CD4-positive, alpha-beta T cell treated with Interleukin-6 for 4 hours (primary cell): Measurements from ENCODE around the gene EIF1AD.
"Not testable (repeated sequence)": the region's sequence is repeated elsewhere in the genome, so short reads cannot be mapped to it uniquely, and the experiment has no call there.

Source experiments
- DNase-seq: peaks from one replicate; pipeline ENCODE4 v3.0.0-alpha.2; 2020; ENCODE audit warnings: mixed read lengths

Gene EIF1AD, protein sequence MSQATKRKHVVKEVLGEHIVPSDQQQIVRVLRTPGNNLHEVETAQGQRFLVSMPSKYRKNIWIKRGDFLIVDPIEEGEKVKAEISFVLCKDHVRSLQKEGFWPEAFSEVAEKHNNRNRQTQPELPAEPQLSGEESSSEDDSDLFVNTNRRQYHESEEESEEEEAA

GRCh38 chr11:66001942-66002647 is at the start of gene EIF1AD, which contains the start of gene BANF1:
EIF1AD (minus strand) TSS chr11:66002157; CDS start chr11:66000389, 1,768 bp downstream.
BANF1 (plus strand) TSS chr11:66002503; CDS start chr11:66003251, 748 bp downstream.
- peak; percentile 91 for DNase-seq

DNA sequence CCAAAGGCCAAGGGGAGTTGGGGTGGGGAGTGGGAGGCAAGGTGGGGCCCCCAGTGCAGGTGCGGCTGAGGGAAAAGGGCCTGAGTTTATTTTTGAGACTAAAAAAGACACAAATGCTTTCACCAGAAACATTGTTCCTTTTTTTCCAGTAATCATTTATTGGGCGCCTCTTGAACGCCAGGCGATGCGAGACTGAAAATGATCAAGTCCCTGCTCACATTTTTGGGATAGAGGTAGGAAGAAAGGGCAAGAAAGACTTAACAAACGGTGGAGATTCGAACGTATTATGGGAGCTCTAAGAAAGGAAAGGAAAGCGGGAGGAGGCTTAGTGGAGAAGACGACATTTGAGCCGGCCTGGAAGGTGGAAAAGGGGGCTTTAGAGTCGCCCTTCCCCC is 49.4 kb upstream of the EIF1AD start:
- no peak for DNase-seq

DNA sequence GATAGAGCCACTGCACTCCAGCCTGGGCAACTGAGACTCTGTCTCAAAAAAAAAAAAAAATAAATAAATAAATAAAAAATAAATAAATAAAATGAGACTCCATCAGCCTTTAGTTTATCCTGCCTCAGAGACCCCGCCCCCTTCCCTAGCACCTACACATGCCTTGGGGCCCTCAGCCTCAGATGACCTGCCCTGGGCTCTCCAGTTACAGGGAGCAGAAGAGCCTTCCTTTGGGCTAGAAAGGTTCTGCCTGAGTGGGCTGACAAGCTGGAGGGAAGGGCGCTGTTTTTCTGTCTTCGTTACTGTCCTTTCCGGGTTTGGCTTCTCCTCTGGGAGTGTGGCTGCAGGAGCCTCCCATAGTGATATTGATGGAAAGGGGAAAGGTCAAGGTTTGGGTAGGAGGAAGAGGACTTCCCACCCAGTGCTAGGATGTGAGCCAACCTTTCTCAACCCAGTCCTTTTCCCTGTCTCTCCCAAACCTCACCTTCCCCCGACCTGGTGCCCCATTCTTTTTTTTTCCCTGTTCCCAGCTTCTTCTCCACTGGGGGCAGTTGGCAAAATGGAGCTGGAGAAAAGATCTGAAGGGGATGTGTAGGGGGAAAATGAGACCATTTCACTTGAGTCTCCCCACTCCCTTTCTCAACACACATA is 48.7 kb upstream of the EIF1AD start:
- DNase-seq = no peak

DNA sequence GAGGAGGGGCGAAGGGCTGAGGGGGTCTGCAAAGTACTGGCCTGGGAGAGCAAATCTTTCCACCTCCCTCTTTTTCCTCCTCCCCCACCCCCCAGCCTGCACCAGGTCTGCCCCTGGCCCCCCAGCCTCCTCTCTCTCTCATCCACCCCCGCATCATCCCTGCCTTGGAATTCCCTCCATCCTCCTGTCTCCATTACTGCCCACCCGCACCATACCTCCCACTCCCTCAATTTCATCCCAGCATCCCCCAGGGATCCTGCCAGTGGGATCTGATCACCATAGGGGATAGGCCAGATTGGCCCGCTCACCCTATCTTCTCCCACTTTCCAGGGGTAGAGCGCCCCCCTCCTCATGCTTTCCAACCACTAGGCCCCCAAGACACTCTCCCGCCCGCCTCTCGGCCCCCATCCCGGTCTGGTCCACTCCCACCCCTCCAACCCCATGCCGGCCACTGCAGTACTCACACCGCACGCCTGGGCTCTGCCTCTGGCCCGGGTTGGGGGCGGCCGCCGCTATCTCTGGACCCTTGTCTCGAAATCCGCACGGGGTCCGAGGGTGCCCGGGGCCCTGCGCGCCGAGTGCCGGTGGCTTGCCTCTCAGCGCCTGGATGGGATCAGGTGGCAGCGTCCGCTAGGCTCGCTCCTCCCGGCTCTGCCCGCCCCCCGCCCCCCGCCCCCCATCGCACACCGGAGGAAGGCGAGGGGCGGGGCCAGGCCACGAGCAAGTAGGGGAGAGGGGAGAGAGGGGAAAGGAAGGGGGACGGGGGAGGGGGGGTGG is 46.8 kb upstream of the EIF1AD start, which contains the start of gene GAL3ST3:
Gene GAL3ST3 (minus strand): TSS at position 615 of the 777 bp plus-strand sequence. CDS start 3,746 bp downstream, outside the sequence.
- peak; percentile 31 for DNase-seq

- no peak for DNase-seq
Observed at GRCh38 chr11:66047541-66048365, 45.8 kb upstream of the EIF1AD start.

- no peak for DNase-seq
Observed at GRCh38 chr11:66046901-66047300, 44.9 kb upstream of the EIF1AD start.

- peak; percentile 87 for DNase-seq
Observed at GRCh38 chr11:66045177-66045639, 43.3 kb upstream of the EIF1AD start.

DNA sequence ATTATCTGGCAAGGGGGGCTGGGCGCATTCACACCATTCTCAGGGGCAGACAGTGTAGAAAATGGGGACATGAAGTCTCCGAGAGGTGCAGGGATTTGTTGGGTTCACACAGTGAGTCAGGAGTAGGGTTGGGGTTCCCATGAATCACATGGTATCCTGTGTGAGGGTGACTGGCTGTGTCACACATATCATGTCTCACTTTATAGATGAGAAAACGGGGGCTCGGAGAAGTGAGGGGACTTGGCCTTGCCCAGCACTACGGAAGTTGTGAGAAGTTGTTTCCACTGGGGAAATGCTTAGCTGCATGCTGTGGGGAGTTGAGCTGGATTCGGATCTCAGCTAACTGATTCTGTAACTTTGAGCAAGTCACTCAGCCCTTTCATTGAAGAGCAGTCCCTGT is 42.8 kb upstream of the EIF1AD start:
- DNase-seq = peak; percentile 10

- no peak for DNase-seq
Observed at GRCh38 chr11:66042996-66043906, 41.3 kb upstream of the EIF1AD start.

DNA sequence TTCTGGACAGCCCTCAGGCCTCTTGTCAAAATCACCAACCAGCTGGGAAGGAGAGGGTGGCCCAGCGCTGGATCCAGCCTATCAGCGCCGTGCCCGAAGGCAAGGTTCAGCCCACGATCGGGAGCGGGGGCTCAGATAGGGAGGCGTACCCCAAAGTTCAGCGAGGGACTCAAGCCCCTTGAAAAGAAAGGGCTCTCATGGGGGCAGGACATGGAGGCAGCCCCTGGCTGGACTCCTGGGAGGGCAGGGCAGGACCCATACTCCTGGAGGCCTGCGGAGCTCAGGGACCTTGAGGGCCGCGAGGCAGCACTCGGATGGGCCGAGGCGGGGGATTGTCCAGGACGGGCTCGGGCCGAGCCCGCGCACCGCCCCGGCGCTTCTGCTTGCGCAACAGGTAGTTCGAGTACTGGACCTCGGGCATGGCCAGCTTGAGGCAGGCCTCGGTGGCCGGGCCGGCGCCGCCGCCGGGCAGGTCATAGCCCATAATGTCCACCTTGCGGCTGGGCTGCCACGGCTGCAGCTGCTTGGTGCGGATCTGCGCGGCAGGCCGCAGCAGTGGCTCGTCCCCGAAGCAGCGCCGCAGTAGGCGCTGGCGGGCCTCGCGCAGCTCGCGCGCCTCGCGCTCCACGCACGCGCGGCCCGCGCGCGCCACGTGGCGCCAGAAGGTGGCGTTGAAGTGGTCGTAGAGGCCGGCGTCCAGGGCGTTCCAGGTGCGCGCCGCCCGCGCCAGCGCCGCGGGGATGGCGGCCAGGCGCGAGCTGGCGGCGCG is 40.5 kb upstream of the EIF1AD start:
- no peak for DNase-seq

DNA sequence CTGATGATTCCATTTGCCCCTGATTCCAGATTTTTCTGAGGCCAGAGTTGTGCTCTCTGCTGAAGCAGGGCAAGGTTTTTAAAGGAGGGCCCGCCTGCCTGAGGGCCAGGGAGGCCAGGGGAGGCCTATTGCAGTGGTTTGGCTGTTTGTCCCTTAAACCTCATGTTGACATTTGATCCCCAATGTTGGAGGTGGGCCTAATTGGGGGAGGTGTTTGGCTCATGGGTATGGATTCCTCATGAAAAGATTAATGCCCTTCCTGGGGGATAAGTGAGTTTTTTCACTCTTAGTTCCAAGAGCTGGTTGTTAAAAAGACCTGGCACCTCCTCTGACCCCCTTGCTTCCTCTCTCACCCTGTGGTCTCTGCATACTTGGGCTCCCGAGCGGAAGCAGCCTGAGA is 37.8 kb upstream of the EIF1AD start:
- no peak for DNase-seq

- DNase-seq = no peak
Observed at GRCh38 chr11:66037327-66037726, 35.4 kb upstream of the EIF1AD start.

DNA sequence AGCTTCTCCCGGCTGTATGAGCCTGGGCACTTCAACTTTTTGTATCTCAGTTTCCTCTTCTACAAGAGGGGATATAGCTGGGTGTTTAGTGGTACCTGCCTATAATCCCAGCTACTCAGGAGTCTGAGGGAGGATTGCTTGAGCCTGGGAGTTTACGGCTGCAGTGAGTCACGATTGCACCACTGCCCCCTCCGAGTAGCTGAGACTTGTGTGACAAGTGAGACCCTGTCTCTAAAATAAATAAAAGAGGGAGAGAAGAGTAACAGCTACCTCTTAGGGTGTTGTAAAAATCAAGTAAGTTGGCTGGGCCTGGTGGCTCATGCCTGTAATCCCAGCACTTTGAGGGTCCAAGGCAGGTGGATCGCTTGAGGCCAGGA is 34.4 kb upstream of the EIF1AD start:
- DNase-seq = no peak

DNA sequence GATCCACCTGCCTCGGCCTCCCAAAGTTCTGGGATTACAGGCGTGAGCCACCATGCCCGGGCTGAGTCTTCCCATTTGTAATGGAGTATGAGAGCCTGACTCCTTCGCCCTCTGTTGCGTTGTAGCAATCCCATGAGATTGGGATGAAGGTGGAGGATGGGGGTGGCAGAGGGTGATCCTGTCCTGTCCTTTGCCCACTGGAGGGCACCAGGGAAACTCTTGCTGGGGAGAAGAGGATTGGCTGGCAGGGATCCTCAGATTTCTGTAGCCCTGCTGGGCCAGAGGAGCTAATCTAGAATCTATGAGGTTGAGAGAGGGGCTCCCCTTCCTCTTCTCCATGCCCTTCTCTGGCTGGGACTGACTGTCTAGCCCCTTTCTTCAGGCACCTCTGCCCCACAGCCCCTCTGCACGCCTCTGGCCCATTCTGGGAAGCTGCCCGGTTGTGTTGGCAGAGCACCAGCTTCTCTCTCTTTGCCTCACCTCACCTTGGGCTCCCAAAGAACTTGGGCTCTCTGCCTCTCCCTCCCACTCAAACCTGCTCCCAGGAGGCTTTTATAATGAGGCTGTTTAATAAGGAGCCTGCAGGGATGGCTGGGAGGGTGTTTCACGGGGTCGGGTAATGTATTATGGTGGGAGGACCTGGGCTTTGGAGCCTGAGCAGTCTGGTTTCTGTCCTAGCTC is 33.8 kb upstream of the EIF1AD start:
- no peak for DNase-seq

DNA sequence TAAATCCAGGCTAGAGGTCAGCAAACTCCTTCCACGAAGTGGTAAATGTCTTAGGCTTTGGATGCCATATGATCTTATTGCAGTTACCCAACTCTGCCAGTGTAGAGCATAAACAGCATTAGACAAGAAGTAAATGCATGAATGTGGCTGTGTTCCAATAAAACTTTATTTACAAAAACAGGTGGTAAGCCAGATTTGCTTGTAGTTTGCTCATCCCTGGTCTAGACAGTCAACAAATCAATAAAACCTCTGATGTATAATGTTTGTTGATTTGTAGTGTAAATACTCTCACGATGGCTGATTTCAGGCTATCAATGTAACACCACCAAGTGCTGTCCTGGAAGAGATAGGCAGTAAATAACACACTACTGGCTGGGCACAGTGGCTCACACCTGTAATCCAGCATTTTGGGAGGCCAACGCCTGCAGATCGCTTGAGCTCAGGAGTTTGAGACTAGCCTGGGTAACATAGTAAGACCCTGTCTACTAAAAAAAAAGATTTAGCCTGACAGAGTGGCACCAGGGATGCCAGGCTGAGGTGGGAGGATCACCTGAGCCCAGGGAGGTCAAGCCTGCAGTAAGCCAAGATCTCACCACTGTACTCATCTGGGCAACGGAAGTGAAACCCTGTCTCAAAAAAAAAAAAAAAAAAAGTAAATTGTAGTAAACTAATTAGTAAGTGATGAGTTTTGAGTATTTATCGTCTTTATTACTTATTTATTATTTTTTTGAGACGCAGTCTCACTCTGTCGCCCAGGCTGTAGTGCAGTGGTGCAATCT is 31.2 kb upstream of the EIF1AD start:
- no peak for DNase-seq

DNA sequence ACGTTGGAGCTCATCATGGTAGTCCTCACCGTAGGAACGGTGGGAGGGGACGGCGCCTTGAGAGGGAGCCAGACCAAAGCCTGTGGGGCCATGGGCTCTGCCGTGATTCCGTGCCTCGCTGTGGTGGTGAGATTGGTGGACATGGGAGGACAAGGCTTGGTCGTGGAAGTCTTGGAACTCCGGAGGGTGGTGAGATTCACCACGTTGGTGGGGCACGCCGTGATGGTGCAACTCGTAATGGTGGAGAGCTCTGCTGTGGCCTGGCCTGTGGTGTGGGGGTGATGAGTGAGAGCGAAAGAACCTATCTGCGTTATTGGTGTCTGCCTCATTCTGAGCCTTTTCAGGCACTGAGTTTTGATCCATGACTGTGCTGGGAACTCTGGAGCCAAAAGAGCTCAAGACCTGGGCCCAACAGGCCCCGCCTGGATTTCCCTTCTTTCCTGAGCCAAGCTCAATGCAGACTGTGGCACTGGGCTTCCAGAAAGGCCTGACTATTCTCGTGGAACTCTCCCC is 24.1 kb upstream of the EIF1AD start, which contains the start of gene CATSPER1:
Gene CATSPER1 (minus strand): TSS at position 463 of the 513 bp plus-strand sequence. CDS start 100 bp downstream, at position 363.
- DNase-seq = no peak

DNA sequence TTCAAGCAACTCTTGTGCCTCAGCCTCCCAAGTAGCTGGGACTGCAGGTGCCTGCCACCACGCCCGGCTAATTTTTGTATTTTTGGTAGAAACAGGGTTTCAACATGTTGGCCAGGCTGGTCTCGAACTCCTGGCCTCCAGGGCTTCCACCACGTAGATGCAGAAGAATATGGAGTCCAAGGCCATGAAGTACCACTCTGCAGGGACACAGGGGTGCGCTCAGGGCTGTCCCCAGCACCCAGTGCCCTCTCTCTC is 21.2 kb upstream of the EIF1AD start:
- DNase-seq = not testable (repeated sequence)

- DNase-seq = peak; percentile 81
Observed at GRCh38 chr11:66022401-66023185, 20.6 kb upstream of the EIF1AD start.
